LNCaP clone FGC (cell line): ENCODE data around the gene DTX4.

Source experiments
- DNase-seq: peaks from one replicate; pipeline ENCODE4 v3.0.0-alpha.2; 2011; ENCODE audit warnings: low read depth
- H3K4me3 ChIP-seq: 2 replicates; pipeline ENCODE4 v1.5.1; 2011; ENCODE audit warnings: mild to moderate bottlenecking, low read depth, low read length, control low read depth
- CTCF ChIP-seq: IDR thresholded peaks from 2 replicates; pipeline ENCODE4 v1.5.1; 2012; ENCODE audit warnings: mild to moderate bottlenecking; ENCODE audit not compliant: control insufficient read depth, insufficient read depth; ENCODE audit errors: extremely low read depth

Gene DTX4

GRCh38 chr11:59249535-59249934, 77.6 kb downstream of the DTX4 start:
- no peak for TF ChIP-seq CTCF
- H3K4me3 ChIP-seq = no peak overlapping the region
- DNase-seq = no peak

GRCh38 chr11:59253001-59253400, 81.1 kb downstream of the DTX4 start:
- no peak for TF ChIP-seq CTCF
- DNase-seq = no peak
- H3K4me3 ChIP-seq = no peak overlapping the region

GRCh38 chr11:59254286-59254685, 82.4 kb downstream of the DTX4 start:
- TF ChIP-seq CTCF = no peak
- H3K4me3 ChIP-seq = no peak overlapping the region
- no peak for DNase-seq

GRCh38 chr11:59255281-59255680, 83.3 kb downstream of the DTX4 start:
- no peak overlapping the region for H3K4me3 ChIP-seq
- TF ChIP-seq CTCF = no peak
- no peak for DNase-seq
